SW480 (cell line): Measurements from ENCODE around the gene SSH2.
"Not testable (repeated sequence)": the region's sequence is repeated elsewhere in the genome, so short reads cannot be mapped to it uniquely, and the experiment has no call there.

Experiments used
- DNase-seq: peaks from one replicate; pipeline ENCODE4 v3.0.0-alpha.2; 2016; ENCODE audit warnings: low spot score

Gene SSH2

GRCh38 chr17:29874358-29874757, 55.7 kb downstream of the SSH2 start:
- not testable (repeated sequence) for DNase-seq

GRCh38 chr17:29873476-29873875, 56.6 kb downstream of the SSH2 start:
- no peak for DNase-seq

DNA sequence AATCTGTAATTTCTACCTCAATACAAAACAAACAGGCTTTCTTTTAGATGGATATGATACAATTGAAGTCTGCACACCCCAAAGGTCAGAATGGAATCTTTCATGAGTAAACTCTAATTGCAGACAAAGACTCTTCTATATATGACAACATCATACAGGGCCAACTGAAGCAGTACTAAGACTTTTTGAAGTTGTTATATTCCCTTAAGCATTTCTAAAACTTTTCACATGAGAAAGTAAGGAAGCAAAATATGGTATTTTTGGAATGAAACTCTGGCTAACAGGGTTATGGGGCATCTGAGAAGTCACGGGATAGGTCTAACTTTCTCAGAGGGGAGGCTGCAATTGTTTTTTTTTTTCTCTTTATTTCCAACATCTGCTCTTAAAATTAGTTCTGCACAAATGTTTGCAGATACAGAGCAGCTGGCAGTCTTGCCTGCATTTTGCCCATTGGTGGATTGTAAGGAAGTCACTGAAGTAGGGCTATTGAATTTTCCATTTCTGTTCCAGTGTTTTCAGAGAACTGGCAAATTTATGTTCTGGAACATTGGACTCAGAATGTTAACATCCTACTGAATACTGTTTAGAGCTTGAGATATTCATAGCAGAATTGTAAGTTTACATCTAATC, 59.1 kb downstream of the SSH2 start:
- no peak for DNase-seq

GRCh38 chr17:29867643-29868181, 62.3 kb downstream of the SSH2 start:
- DNase-seq: no peak

DNA sequence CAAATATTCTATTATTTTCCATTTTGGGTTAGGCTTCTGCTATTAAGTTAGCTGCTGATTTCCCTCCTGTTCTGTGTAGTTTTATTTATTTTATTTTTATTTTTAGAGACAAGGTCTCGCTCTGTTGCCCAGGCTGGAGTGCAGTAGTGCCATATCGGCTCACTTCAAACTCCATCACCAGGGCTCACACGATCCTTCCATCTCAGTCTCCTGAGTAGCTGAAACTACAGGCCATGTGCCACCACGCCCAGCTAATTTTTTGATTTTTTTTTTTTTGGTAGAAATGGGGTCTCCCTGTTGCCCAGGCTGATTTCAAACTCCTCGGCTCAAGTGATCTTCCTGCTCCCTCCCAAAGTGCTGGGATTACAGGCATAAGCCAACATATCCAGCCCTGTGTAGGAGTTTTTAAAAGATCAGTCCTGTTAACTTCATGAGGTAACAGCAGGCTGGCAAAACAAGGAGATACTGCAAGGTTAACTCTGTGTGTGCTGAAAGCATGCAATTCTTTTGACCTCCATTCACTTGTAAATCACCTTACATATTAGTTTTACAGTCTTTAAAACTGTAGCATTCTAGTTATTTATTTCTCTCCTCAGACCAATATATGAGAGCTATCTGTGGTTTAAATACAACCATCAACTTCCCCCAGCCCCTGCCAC, 63.2 kb downstream of the SSH2 start:
- no peak for DNase-seq

DNA sequence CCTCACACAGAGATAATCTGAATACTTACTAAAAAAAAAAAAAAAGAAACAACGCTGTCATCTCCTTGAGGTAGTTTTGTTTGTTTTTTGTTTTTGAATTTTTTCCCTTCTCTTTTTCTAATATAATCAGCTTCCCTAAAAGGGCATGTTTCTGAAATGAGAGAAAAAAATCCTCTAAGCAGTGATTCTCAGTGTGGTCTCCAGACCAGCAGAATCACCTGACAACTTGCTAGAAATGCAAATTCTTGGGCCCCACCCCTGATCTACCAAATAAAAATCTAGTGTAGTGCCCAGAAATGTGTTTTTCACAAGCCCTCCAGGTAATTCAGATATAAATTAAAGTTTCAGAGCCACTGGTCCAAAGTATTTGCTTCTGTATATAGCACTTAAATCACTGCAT, 65.4 kb downstream of the SSH2 start:
- no peak for DNase-seq

GRCh38 chr17:29864123-29864522, 65.9 kb downstream of the SSH2 start:
- DNase-seq: not testable (repeated sequence)

- DNase-seq: no peak
Measured at GRCh38 chr17:29862951-29863350, 67.1 kb downstream of the SSH2 start.

GRCh38 chr17:29862127-29862526, 67.9 kb downstream of the SSH2 start:
- DNase-seq: no peak

GRCh38 chr17:29859445-29859844, 70.6 kb downstream of the SSH2 start:
- DNase-seq: not testable (repeated sequence)

- no peak for DNase-seq
Measured at GRCh38 chr17:29857823-29858222, 72.2 kb downstream of the SSH2 start.

DNA sequence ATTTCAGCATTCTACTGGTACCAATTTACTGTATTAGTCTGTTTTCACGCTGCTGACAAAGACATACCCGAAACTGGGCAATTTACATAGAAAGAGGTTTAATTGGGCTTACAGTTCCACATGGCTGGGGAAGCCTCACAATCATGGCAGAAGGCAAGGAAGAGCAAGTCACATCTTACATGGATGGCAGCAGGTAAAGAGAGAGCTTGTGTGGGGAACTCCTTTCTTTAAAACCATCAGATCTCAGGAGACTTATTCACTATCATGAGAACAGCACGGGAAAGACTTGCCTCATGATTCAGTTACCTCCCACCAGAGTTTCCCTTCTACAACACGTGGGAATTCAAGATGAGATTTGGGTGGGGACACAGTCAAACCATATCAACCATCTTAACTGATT, 72.9 kb downstream of the SSH2 start:
- DNase-seq: not testable (repeated sequence)

GRCh38 chr17:29855686-29856085, 74.3 kb downstream of the SSH2 start:
- no peak for DNase-seq

GRCh38 chr17:29848737-29849136, 81.3 kb downstream of the SSH2 start:
- no peak for DNase-seq

- DNase-seq: no peak
Measured at GRCh38 chr17:29847527-29848400, 82.3 kb downstream of the SSH2 start.

DNA sequence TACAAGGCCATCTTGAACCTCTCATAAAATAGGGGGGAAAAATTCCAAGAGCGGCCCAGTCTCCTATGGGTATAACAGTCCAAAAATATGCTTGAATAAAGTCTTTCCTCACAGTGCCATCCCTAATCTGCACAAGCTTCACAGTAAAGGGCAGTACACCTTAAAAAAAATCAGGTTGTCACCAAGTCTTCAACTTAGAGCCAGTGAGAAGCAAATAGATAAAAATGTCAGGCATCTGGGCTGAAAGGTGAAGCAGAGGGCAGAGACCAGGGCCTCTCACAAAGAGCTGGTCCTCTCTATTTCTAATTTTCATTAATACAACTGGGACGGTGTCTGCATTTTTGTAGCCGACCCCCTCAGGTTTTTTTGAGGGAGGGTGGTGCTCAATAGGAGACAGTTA, 82.9 kb downstream of the SSH2 start:
- no peak for DNase-seq

DNA sequence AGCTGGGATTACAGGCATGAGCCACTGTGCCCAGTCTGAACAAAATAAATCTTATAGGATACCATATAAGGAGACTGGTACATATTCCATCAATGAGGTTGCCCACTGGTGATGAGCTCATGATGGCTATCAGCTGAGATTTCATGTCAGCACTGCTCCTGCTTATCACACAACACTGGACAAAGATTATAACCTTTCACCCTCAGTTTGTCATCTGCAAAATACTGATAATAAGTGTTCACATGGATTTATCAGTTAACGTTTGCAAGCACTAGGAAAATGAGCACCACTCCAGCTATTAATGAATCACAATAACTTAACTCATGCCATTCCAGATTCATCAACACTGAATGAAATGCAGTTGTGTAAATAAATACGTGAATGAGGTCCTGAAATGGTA, 83.7 kb downstream of the SSH2 start:
- DNase-seq: no peak

DNA sequence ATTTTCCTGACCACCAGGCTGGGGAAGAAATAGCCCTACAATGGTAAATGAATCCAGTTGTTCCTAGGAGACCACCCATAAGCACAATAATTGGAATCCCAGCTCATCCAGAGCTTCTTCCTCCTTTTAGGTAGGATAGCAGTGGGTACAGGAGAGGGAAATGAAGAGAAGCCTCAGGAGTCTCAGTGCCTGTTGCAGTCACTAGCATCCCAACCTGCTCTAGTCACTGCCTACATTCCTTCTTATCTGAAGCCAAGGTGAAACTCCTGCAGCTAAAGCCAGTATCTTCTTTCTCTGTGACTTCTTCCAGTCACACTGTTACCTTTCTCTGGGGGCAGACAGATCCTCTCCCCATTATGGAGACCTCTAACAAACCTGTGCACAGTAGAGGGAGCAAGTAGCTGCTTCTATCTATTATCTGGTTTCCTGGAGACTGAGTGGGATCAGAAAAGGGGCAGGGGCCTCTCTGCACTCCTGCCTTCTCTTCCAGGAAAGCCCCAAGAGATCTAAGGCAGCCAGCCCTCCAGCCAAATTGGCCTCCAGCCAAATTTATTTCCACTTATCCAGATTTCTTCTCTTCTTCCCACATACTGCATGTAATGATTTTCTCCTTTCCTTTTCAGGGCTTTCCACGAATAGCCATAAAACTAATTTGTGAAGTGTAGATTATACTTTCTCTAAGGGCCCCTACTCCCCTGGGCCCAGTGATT, 85.5 kb downstream of the SSH2 start:
- DNase-seq: no peak

- DNase-seq: no peak
Measured at GRCh38 chr17:29840884-29841283, 89.1 kb downstream of the SSH2 start.

GRCh38 chr17:29839656-29840055, 90.4 kb downstream of the SSH2 start:
- DNase-seq: no peak

DNA sequence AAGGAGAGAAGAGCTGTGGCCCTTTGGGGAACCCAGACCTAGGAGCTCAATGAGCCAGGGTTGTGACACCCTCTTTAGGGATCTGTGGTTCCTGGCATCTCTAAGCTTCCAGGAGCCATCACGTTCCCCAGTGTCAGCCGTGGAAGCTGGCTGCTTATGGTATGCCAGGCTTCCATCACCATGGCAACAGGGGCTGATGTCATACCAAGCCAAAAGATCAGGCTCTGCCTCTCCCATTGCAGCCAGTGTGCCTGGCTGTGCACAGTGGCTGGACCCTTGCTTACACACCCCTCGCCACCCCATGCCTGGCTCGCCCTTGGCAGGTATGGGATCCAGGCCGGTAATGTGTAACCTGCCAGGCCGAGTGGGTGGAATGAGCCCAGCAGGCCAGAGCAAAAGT, 91.1 kb downstream of the SSH2 start:
- DNase-seq: no peak

- no peak for DNase-seq
Measured at GRCh38 chr17:29837531-29837930, 92.5 kb downstream of the SSH2 start.
